ENCODE measurements around the gene NEUROG2. TPM values are rescaled to one million over a fixed set of nuclear protein-coding genes. Genes with fewer than 3 reads are reported as not detected.
"Not testable (repeated sequence)": the region's sequence is repeated elsewhere in the genome, so short reads cannot be mapped to it uniquely, and the experiment has no call there.

Gene NEUROG2
- 0.91 TPM for polyA plus RNA-seq (2013, experiment 1 of 4)
- polyA plus RNA-seq (2013, experiment 2 of 4), result 0.76 TPM
- 1.4 TPM for polyA plus RNA-seq (2013, experiment 3 of 4)
- polyA plus RNA-seq (2013, experiment 4 of 4), result 1.7 TPM

- Histone ChIP-seq H3K9me3 (ENCODE audit: control insufficient read depth, low read length) (no peaks in the 10 kb centered on the region), H3K4me1 (ENCODE audit: control insufficient read depth, insufficient read depth, low read length) (peaks cover 46% of the 10 kb centered on the region), H3K4me3 (ENCODE audit: insufficient read depth, low read depth, low read length) (peak within 1 kb of the TSS; percentile 27), H3K27ac (ENCODE audit: insufficient read depth, low read depth, low read length, poor library complexity, severe bottlenecking) (no peak within 1 kb of the TSS), H3K36me3 (ENCODE audit: control insufficient read depth, insufficient read depth, low read length) (no peaks in the 10 kb centered on the region), H3K27me3 (ENCODE audit: control insufficient read depth, insufficient read depth, low read length, poor library complexity, severe bottlenecking) (peaks cover 100% of the 10 kb centered on the region)
- 0 to 1% methylated on average over 15 of the region's 15 CpGs for WGBS, 2 experiments
Observed at GRCh38 chr4:112516066-112516470, at the start of gene NEUROG2. Gene NEUROG2, minus strand, starts transcription at chr4:112516180. Its CDS starts 705 bp downstream, at chr4:112515475.

GRCh38 chr4:112564706-112565270, 48.8 kb upstream of the NEUROG2 start:
- Histone ChIP-seq H3K27ac (ENCODE audit: insufficient read depth, low read depth, low read length, poor library complexity, severe bottlenecking) (no peak overlapping the region), H3K27me3 (ENCODE audit: control insufficient read depth, insufficient read depth, low read length, poor library complexity, severe bottlenecking) (no peaks in the 10 kb centered on the region), H3K4me3 (ENCODE audit: insufficient read depth, low read depth, low read length) (no peak overlapping the region), H3K9me3 (ENCODE audit: control insufficient read depth, low read length) (no peaks in the 10 kb centered on the region), H3K4me1 (ENCODE audit: control insufficient read depth, insufficient read depth, low read length) (no peaks in the 10 kb centered on the region), H3K36me3 (ENCODE audit: control insufficient read depth, insufficient read depth, low read length) (no peaks in the 10 kb centered on the region)
- WGBS, 2 experiments, result 95 to 96% methylated on average over 25 of the region's 25 CpGs

GRCh38 chr4:112563431-112564200, 47.6 kb upstream of the NEUROG2 start:
- Histone ChIP-seq H3K27me3 (ENCODE audit: control insufficient read depth, insufficient read depth, low read length, poor library complexity, severe bottlenecking) (no peaks in the 10 kb centered on the region), H3K27ac (ENCODE audit: insufficient read depth, low read depth, low read length, poor library complexity, severe bottlenecking) (no peak overlapping the region), H3K9me3 (ENCODE audit: control insufficient read depth, low read length) (no peaks in the 10 kb centered on the region), H3K4me1 (ENCODE audit: control insufficient read depth, insufficient read depth, low read length) (no peaks in the 10 kb centered on the region), H3K36me3 (ENCODE audit: control insufficient read depth, insufficient read depth, low read length) (no peaks in the 10 kb centered on the region), H3K4me3 (ENCODE audit: insufficient read depth, low read depth, low read length) (no peak overlapping the region)
- WGBS, 2 experiments, result 90 to 92% methylated on average over 3 to 4 of the region's 4 CpGs

DNA sequence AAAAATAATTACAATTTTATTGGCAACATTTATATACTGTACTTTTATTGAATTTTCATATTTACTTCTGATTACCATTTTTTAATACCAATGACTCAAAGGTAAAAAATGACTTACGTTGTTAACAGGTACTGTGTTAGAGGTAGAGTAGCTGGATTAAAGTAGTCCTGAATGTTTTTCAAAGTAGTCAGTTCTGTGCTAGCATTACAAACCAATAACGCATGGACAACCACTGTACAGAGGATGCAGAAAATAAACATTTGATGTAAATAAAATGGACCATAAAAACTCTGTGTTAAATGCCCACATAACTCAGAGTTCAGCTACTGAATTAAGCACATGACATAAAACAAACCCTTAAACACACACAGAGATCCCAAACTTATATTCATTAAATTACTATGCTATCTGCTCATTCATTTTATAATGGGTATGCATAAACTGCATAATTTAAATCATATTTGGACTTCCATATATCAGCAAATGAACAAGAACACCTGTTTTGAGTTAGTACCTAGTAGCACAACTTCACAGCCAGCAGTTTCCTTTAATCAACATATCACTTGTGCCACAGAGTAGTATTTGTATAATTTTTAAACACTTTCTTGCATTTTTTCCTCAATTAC, 46.4 kb upstream of the NEUROG2 start:
- Histone ChIP-seq H3K27me3 (ENCODE audit: control insufficient read depth, insufficient read depth, low read length, poor library complexity, severe bottlenecking) (no peaks in the 10 kb centered on the region), H3K9me3 (ENCODE audit: control insufficient read depth, low read length) (no peaks in the 10 kb centered on the region), H3K4me3 (ENCODE audit: insufficient read depth, low read depth, low read length) (no peak overlapping the region), H3K4me1 (ENCODE audit: control insufficient read depth, insufficient read depth, low read length) (no peaks in the 10 kb centered on the region), H3K27ac (ENCODE audit: insufficient read depth, low read depth, low read length, poor library complexity, severe bottlenecking) (no peak overlapping the region), H3K36me3 (ENCODE audit: control insufficient read depth, insufficient read depth, low read length) (no peaks in the 10 kb centered on the region)
- 96% methylated on average over 2 of the region's 2 CpGs for WGBS, 2 experiments

- Histone ChIP-seq H3K27me3 (ENCODE audit: control insufficient read depth, insufficient read depth, low read length, poor library complexity, severe bottlenecking) (no peaks in the 10 kb centered on the region), H3K27ac (ENCODE audit: insufficient read depth, low read depth, low read length, poor library complexity, severe bottlenecking) (no peak overlapping the region), H3K4me1 (ENCODE audit: control insufficient read depth, insufficient read depth, low read length) (no peaks in the 10 kb centered on the region), H3K9me3 (ENCODE audit: control insufficient read depth, low read length) (no peaks in the 10 kb centered on the region), H3K4me3 (ENCODE audit: insufficient read depth, low read depth, low read length) (no peak overlapping the region), H3K36me3 (ENCODE audit: control insufficient read depth, insufficient read depth, low read length) (no peaks in the 10 kb centered on the region)
- 94 to 99% methylated on average over 2 of the region's 2 CpGs for WGBS, 2 experiments
Observed at GRCh38 chr4:112560084-112560483, 44.1 kb upstream of the NEUROG2 start.

GRCh38 chr4:112559053-112559452, 43.1 kb upstream of the NEUROG2 start:
- Histone ChIP-seq H3K36me3 (ENCODE audit: control insufficient read depth, insufficient read depth, low read length) (no peaks in the 10 kb centered on the region), H3K9me3 (ENCODE audit: control insufficient read depth, low read length) (no peaks in the 10 kb centered on the region), H3K27me3 (ENCODE audit: control insufficient read depth, insufficient read depth, low read length, poor library complexity, severe bottlenecking) (no peaks in the 10 kb centered on the region), H3K27ac (ENCODE audit: insufficient read depth, low read depth, low read length, poor library complexity, severe bottlenecking) (no peak overlapping the region), H3K4me1 (ENCODE audit: control insufficient read depth, insufficient read depth, low read length) (no peaks in the 10 kb centered on the region), H3K4me3 (ENCODE audit: insufficient read depth, low read depth, low read length) (no peak overlapping the region)
- WGBS, 2 experiments, result 95% methylated on average over 3 of the region's 3 CpGs

- no peaks in the 10 kb centered on the region for H3K36me3 ChIP-seq (ENCODE audit: control insufficient read depth, insufficient read depth, low read length)
- WGBS, 2 experiments, result 92 to 100% methylated on average over 2 of the region's 2 CpGs
- no peaks in the 10 kb centered on the region for H3K4me1 ChIP-seq (ENCODE audit: control insufficient read depth, insufficient read depth, low read length)
- no peaks in the 10 kb centered on the region for H3K27me3 ChIP-seq (ENCODE audit: control insufficient read depth, insufficient read depth, low read length, poor library complexity, severe bottlenecking)
- H3K9me3 ChIP-seq (ENCODE audit: control insufficient read depth, low read length), result no peaks in the 10 kb centered on the region
- no peak overlapping the region for H3K4me3 ChIP-seq (ENCODE audit: insufficient read depth, low read depth, low read length)
- H3K27ac ChIP-seq (ENCODE audit: insufficient read depth, low read depth, low read length, poor library complexity, severe bottlenecking), result no peak overlapping the region
Observed at GRCh38 chr4:112557676-112558411, 41.9 kb upstream of the NEUROG2 start.

DNA sequence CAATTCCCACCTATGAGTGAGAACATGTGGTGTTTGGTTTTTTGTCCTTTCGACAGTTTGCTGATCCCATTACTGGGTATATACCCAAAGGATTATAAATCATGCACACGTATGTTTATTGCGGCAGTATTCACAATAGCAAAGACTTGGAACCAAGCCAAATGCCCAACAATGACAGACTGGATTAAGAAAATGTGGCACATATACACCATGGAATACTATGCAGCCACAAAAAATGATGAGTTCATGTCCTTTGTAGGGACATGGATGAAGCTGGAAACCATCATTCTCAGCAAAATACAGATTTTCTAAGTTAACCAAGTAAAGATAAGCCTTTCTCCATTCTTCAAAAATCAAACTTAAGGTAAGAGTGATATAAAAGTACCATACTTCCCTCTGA, 38.3 kb upstream of the NEUROG2 start:
- H3K36me3 ChIP-seq (ENCODE audit: control insufficient read depth, insufficient read depth, low read length); H3K4me1 ChIP-seq (ENCODE audit: control insufficient read depth, insufficient read depth, low read length); H3K27ac ChIP-seq (ENCODE audit: insufficient read depth, low read depth, low read length, poor library complexity, severe bottlenecking); H3K4me3 ChIP-seq (ENCODE audit: insufficient read depth, low read depth, low read length); H3K27me3 ChIP-seq (ENCODE audit: control insufficient read depth, insufficient read depth, low read length, poor library complexity, severe bottlenecking); H3K9me3 ChIP-seq (ENCODE audit: control insufficient read depth, low read length): not testable (repeated sequence)
- 82 to 100% methylated on average over 2 of the region's 3 CpGs for WGBS, 2 experiments

GRCh38 chr4:112552668-112553067, 36.7 kb upstream of the NEUROG2 start:
- Histone ChIP-seq H3K4me3 (ENCODE audit: insufficient read depth, low read depth, low read length) (no peak overlapping the region), H3K27ac (ENCODE audit: insufficient read depth, low read depth, low read length, poor library complexity, severe bottlenecking) (no peak overlapping the region), H3K36me3 (ENCODE audit: control insufficient read depth, insufficient read depth, low read length) (no peaks in the 10 kb centered on the region), H3K9me3 (ENCODE audit: control insufficient read depth, low read length) (no peaks in the 10 kb centered on the region), H3K27me3 (ENCODE audit: control insufficient read depth, insufficient read depth, low read length, poor library complexity, severe bottlenecking) (no peaks in the 10 kb centered on the region), H3K4me1 (ENCODE audit: control insufficient read depth, insufficient read depth, low read length) (no peaks in the 10 kb centered on the region)
- WGBS, 2 experiments, result 91 to 97% methylated on average over 2 of the region's 2 CpGs

GRCh38 chr4:112550728-112551127, 34.7 kb upstream of the NEUROG2 start:
- no peaks in the 10 kb centered on the region for H3K9me3 ChIP-seq (ENCODE audit: control insufficient read depth, low read length)
- H3K36me3 ChIP-seq (ENCODE audit: control insufficient read depth, insufficient read depth, low read length), result no peaks in the 10 kb centered on the region
- no peak overlapping the region for H3K27ac ChIP-seq (ENCODE audit: insufficient read depth, low read depth, low read length, poor library complexity, severe bottlenecking)
- WGBS, 2 experiments, result 98 to 100% methylated on average over 2 of the region's 2 CpGs
- H3K4me3 ChIP-seq (ENCODE audit: insufficient read depth, low read depth, low read length), result no peak overlapping the region
- H3K4me1 ChIP-seq (ENCODE audit: control insufficient read depth, insufficient read depth, low read length), result no peaks in the 10 kb centered on the region
- H3K27me3 ChIP-seq (ENCODE audit: control insufficient read depth, insufficient read depth, low read length, poor library complexity, severe bottlenecking), result no peaks in the 10 kb centered on the region

All from ectodermal cell (in vitro differentiated cells).